RWPE2 (cell line): ENCODE measurements around the gene SRP54.

Source experiments
- ATAC-seq: fragments of 200-7000 bp; cut with Tn5 transposase; 3 replicates; pipeline ENCODE4 v1.9.1; 2021; ENCODE audit warnings: low read depth
- DNase-seq: peaks from one replicate; pipeline ENCODE4 v3.0.0-alpha.2; 2020; ENCODE audit warnings: low spot score
- H3K27ac ChIP-seq: fragments of 450-650 bp; 2 replicates; pipeline ENCODE4 v1.5.1; 2017; ENCODE audit warnings: mild to moderate bottlenecking; ENCODE audit not compliant: poor library complexity, severe bottlenecking
- H3K27me3 ChIP-seq: fragments of 250-450 bp; sonication (Bioruptor Pico); 2 replicates; pipeline ENCODE4 v1.5.1; 2021; ENCODE audit warnings: mild to moderate bottlenecking, moderate library complexity; ENCODE audit not compliant: insufficient read depth, poor library complexity, severe bottlenecking
- H3K36me3 ChIP-seq: fragments of 250-450 bp; sonication (Bioruptor Pico); 2 replicates; pipeline ENCODE4 v1.5.1; 2020; ENCODE audit warnings: low read depth, mild to moderate bottlenecking, moderate library complexity
- H3K4me1 ChIP-seq: fragments of 250-450 bp; sonication (Bioruptor Pico); 2 replicates; pipeline ENCODE4 v1.5.1; 2021; ENCODE audit warnings: mild to moderate bottlenecking, moderate library complexity; ENCODE audit not compliant: insufficient read depth, poor library complexity, severe bottlenecking
- H3K4me3 ChIP-seq: fragments of 250-450 bp; sonication (Bioruptor Pico); 2 replicates; pipeline ENCODE4 v1.5.1; 2021; ENCODE audit warnings: mild to moderate bottlenecking, moderate library complexity; ENCODE audit not compliant: severe bottlenecking
- H3K9me3 ChIP-seq: fragments of 250-450 bp; sonication (Bioruptor Pico); 2 replicates; pipeline ENCODE4 v1.5.1; 2021; ENCODE audit warnings: mild to moderate bottlenecking, moderate library complexity; ENCODE audit not compliant: severe bottlenecking
- TF ChIP-seq, protein P1 (sequence below): fragments of 450-650 bp; IDR thresholded peaks from one replicate; pipeline ENCODE4 v1.5.1; 2017; ENCODE audit warnings: mild to moderate bottlenecking, moderate library complexity; ENCODE audit not compliant: poor library complexity, severe bottlenecking

SRP54 gene

DNA sequence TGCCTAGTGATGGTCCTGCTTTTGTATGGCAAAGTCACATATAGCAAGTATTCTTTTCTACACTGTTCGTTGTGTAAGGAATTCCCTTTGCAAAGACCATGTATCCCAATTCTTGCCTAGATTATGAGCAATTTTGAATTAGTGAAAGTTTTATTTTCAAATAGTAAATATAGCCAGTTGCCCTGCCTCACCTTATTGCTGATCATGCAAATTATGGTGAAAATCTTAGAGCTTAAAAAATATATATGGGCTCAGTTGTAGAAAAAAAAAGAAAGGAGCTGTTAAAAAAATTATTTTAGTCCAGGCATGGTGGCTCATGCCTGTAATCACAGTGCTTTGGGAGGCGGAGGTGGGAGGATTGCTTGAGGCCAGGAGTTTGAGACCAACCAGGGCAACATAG is 18.8 kb downstream of the SRP54 start:
- Histone ChIP-seq H3K4me3 (no peak overlapping the region), H3K36me3 (peaks cover 66% of the 10 kb centered on the region), H3K27me3 (no peaks in the 10 kb centered on the region), H3K27ac (no peak overlapping the region), H3K4me1 (no peaks in the 10 kb centered on the region), H3K9me3 (no peaks in the 10 kb centered on the region)
- TF ChIP-seq, protein P1, sequence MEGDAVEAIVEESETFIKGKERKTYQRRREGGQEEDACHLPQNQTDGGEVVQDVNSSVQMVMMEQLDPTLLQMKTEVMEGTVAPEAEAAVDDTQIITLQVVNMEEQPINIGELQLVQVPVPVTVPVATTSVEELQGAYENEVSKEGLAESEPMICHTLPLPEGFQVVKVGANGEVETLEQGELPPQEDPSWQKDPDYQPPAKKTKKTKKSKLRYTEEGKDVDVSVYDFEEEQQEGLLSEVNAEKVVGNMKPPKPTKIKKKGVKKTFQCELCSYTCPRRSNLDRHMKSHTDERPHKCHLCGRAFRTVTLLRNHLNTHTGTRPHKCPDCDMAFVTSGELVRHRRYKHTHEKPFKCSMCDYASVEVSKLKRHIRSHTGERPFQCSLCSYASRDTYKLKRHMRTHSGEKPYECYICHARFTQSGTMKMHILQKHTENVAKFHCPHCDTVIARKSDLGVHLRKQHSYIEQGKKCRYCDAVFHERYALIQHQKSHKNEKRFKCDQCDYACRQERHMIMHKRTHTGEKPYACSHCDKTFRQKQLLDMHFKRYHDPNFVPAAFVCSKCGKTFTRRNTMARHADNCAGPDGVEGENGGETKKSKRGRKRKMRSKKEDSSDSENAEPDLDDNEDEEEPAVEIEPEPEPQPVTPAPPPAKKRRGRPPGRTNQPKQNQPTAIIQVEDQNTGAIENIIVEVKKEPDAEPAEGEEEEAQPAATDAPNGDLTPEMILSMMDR = no peak
- DNase-seq (no peak), ATAC-seq (no peak)

DNA sequence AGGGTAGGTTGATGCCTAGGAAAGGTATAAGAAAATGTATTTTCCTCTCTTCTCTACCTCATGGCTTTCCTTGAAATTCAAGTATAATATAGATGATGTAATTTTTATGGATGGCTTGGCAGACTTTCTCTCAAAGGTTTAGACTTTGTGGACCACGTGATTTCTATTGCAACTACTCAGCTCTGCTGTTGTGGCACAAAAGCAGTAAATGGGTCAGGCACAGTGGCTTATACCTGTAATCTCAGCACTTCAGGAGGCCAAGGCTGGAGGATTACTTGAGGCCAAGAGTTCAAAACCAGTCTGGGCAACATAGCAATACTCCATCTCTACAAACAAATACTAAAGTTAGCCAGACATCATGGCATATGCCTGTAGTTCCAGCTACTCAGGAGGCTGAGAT is 22.0 kb downstream of the SRP54 start:
- Histone ChIP-seq H3K27ac (no peak overlapping the region), H3K36me3 (peaks cover 64% of the 10 kb centered on the region), H3K4me1 (no peaks in the 10 kb centered on the region), H3K9me3 (no peaks in the 10 kb centered on the region), H3K27me3 (no peaks in the 10 kb centered on the region), H3K4me3 (no peak overlapping the region)
- no peak for DNase-seq
- no peak for ATAC-seq
- TF ChIP-seq, protein P1 = no peak

DNA sequence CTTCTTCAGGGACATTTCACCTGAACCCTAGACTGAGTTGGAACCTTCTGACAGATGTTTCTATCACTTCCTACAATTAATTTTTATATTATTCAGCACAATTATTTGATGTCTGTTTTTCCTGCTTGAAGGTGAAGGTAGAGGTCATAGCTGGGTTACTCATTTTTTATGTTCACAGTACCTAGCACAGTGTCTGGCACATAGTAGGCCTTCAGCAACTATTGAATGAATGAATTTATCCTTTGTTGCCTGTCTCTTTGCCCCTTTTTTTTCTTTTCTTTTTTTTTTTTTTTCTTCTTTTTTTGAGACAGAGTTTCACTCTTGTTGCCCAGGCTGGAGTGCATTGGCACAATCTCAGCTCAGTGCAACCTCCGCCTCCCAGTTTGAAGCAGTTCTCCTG is 33.8 kb downstream of the SRP54 start:
- H3K27ac ChIP-seq = no peak overlapping the region
- no peak overlapping the region for H3K4me3 ChIP-seq
- no peaks in the 10 kb centered on the region for H3K9me3 ChIP-seq
- DNase-seq = no peak
- TF ChIP-seq, protein P1 = no peak
- H3K36me3 ChIP-seq = peaks cover 96% of the 10 kb centered on the region
- no peaks in the 10 kb centered on the region for H3K4me1 ChIP-seq
- no peaks in the 10 kb centered on the region for H3K27me3 ChIP-seq
- ATAC-seq = no peak

DNA sequence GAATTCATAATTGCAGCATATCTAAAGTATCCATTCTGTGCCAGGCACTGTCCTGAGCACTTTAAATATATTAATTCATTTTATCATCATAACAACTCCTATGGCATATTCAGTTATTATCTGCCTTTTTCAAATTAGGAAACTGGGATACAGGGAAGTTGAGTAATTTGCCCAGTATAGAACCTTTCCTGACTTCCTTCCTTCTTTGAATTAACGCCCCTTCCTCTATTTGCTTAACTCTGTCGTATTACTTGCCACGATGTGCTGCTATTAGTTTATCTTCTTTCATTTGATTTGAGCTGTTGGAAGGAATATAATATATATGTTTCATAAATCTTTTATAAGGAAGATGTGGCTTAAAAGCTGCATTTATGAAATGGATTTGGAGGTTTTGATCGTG is 37.9 kb downstream of the SRP54 start:
- ATAC-seq (no peak), DNase-seq (no peak)
- peaks cover 2% of the 10 kb centered on the region for H3K4me1 ChIP-seq
- no peak overlapping the region for H3K27ac ChIP-seq
- no peaks in the 10 kb centered on the region for H3K27me3 ChIP-seq
- no peaks in the 10 kb centered on the region for H3K9me3 ChIP-seq
- TF ChIP-seq, protein P1 = no peak
- peaks cover 95% of the 10 kb centered on the region for H3K36me3 ChIP-seq
- no peak overlapping the region for H3K4me3 ChIP-seq

DNA sequence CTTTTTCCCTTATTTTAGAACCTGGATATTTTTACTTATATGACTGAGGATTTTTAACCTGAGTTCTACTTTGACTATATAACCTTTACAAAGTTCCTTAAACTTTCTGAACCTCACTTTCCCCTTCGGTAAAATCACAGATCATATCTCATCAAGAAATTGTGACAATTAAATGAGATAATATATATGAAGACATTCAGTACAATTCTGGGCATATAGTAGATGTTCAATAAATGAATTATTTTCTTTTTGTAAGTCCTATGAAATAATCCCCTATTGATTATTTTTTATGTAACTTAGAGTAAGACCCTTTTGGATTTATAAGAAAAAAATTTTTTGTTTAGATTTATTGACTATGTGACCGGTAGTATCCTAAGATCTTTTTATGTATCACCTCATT is 45.6 kb downstream of the SRP54 start:
- H3K36me3 ChIP-seq = peaks cover 88% of the 10 kb centered on the region
- DNase-seq (no peak), ATAC-seq (no peak)
- H3K4me3 ChIP-seq = no peak overlapping the region
- no peaks in the 10 kb centered on the region for H3K27me3 ChIP-seq
- TF ChIP-seq, protein P1 = no peak
- H3K9me3 ChIP-seq = no peaks in the 10 kb centered on the region
- no peak overlapping the region for H3K27ac ChIP-seq
- peaks cover 2% of the 10 kb centered on the region for H3K4me1 ChIP-seq
